ENCODE results near the gene FAM120A. TPM values are rescaled to one million over a fixed set of nuclear protein-coding genes. Genes with fewer than 3 reads are reported as not detected.

Gene FAM120A
- total and polyA plus RNA-seq, 9 of the 15 experiments (the other 6 are each of a cell fraction or from before 2014, with no cell fraction given): 8.7 to 71.0 (median 42.2) TPM

GRCh38 chr9:93483497-93483896 lies 32.0 kb downstream of the FAM120A start:
- CTCF ChIA-PET (ENCODE audit: low intra/inter-chr PET ratio): no interaction called here
- intact Hi-C loops (cut with micrococcal nuclease) (no loop called here), in situ Hi-C loops (cut with MboI) (no loop called here)
- H2AFZ ChIP-seq (ENCODE audit: low read depth, low read length): no peak overlapping the region
- H3K79me2 ChIP-seq (ENCODE audit: control insufficient read depth, insufficient read depth, low read length): peaks cover 82% of the 10 kb centered on the region
- no peak overlapping the region for H3K27ac ChIP-seq (ENCODE audit: extremely low read depth, low read depth, low read length)
- H4K20me1 ChIP-seq (replicated peaks; ENCODE audit: control insufficient read depth, insufficient read depth, low read length): no peaks in the 10 kb centered on the region
- H3K9me3 ChIP-seq (replicated peaks; ENCODE audit: control insufficient read depth, insufficient read depth, low read depth, low read length): no peaks in the 10 kb centered on the region
- no peaks in the 10 kb centered on the region for H3K27me3 ChIP-seq (ENCODE audit: control insufficient read depth in 2 of 2, insufficient read depth in 2 of 2, low read length in 2 of 2)
- peaks cover 0 to 4% of the 10 kb centered on the region in 2 experiments; a peak in 1 of 5 replicates for H3K4me1 ChIP-seq (replicated peaks in 1 of 2; ENCODE audit: control insufficient read depth in 2 of 2, insufficient read depth in 2 of 2, low read length in 2 of 2)
- FAIRE-seq (no peak), ATAC-seq (no peak), DNase-seq (ENCODE audit: extremely low read depth in 1 of 4, low spot score in 3 of 4) (no peak)
- H3K36me3 ChIP-seq (ENCODE audit: control insufficient read depth, insufficient read depth, low read length): peaks cover 67% of the 10 kb centered on the region
- TF ChIP-seq ELF4 (CRISPR knock-in tag; IDR thresholded peaks at IDR 0.05): no peak
- no peak for TF ChIP-seq CREB5 (CRISPR knock-in tag; IDR thresholded peaks at IDR 0.05)
- no peak for TF ChIP-seq CEBPG (CRISPR knock-in tag; IDR thresholded peaks at IDR 0.05)
- no peak for TF ChIP-seq CEBPG (tag; conservative IDR thresholded peaks at IDR 0.05 in 1 of 2, IDR thresholded peaks at IDR 0.05 in 1 of 2)
- POLR2A ChIA-PET: interaction anchor here (1.5 kb wide), 1 partner anchor 19 kb away, joined by 4 read pairs; no protein-coding TSS in a partner anchor
- WGBS (ENCODE audit: insufficient coverage, low coverage, missing lambda C conversion rate): 100% methylated on average over 2 of the region's 2 CpGs
- H3K9me1 ChIP-seq (ENCODE audit: control insufficient read depth, insufficient read depth, low read length): no peaks in the 10 kb centered on the region
- no TSS peak for BruUV-seq (replicated peaks)
- no peak overlapping the region for H3K4me3 ChIP-seq
- no peak overlapping the region for H3K9ac ChIP-seq (ENCODE audit: insufficient read depth in 1 of 2, low read depth in 2 of 2, low read length in 2 of 2)
- no peak overlapping the region for H3K4me2 ChIP-seq (ENCODE audit: insufficient read depth, low read length)
